ENCODE measurements around the gene AKR1C3. TPM values are rescaled to one million over a fixed set of nuclear protein-coding genes. Genes with fewer than 3 reads are reported as not detected.
A peak's percentile ranks its signal among the peaks of the same experiment; 100 is the strongest.

The AKR1C3 gene
- total and polyA plus RNA-seq, 8 donors = 1.5 to 88.3 (median 2.5) TPM

- intact Hi-C loops (cut with DNase I) = loop anchor here in 1 of 2 donors (10.0 kb wide), 1 partner anchor 236 kb away; no protein-coding TSS in a partner anchor
- no peak for DNase-seq
- H3K27ac ChIP-seq = no peak overlapping the region
- H3K27me3 ChIP-seq = no peaks in the 10 kb centered on the region
- no peak for ATAC-seq
- H3K36me3 ChIP-seq = no peaks in the 10 kb centered on the region
- peaks cover 0 to 4% of the 10 kb centered on the region in 2 donors for H3K4me1 ChIP-seq
- no peaks in the 10 kb centered on the region for H3K9me3 ChIP-seq
- H3K4me3 ChIP-seq = no peak overlapping the region
- TF ChIP-seq CTCF (IDR thresholded peaks at IDR 0.05) = no peak
Observed at GRCh38 chr10:5090551-5090950, 3.7 kb upstream of the AKR1C3 start.

- ATAC-seq = no peak
- intact Hi-C loops (cut with DNase I) = loop anchor here in 1 of 2 donors (10.0 kb wide), 1 partner anchor 236 kb away; no protein-coding TSS in a partner anchor
Observed at GRCh38 chr10:5091196-5091595, 3.0 kb upstream of the AKR1C3 start.

GRCh38 chr10:5092375-5092774 is 1.8 kb upstream of the AKR1C3 start:
- intact Hi-C loops (cut with DNase I) = loop anchor here in 1 of 2 donors (10.0 kb wide), 1 partner anchor 238 kb away; no protein-coding TSS in a partner anchor
- no peak for DNase-seq

More at GRCh38 chr10:5091196-5091595, 3.0 kb upstream of the AKR1C3 start:
- Histone ChIP-seq H3K36me3 (no peaks in the 10 kb centered on the region), H3K27ac (no peak overlapping the region), H3K9me3 (no peaks in the 10 kb centered on the region), H3K27me3 (no peaks in the 10 kb centered on the region), H3K4me3 (no peak overlapping the region), H3K4me1 (peaks cover 0 to 4% of the 10 kb centered on the region in 2 donors)
- no peak for TF ChIP-seq CTCF (IDR thresholded peaks at IDR 0.05)
- no peak for DNase-seq

GRCh38 chr10:5092848-5093790 is 1.1 kb upstream of the AKR1C3 start:
- Histone ChIP-seq H3K36me3 (no peaks in the 10 kb centered on the region), H3K27ac (no peak overlapping the region), H3K4me1 (peaks cover 0 to 4% of the 10 kb centered on the region in 2 donors), H3K4me3 (no peak overlapping the region), H3K9me3 (no peaks in the 10 kb centered on the region), H3K27me3 (no peaks in the 10 kb centered on the region)
- TF ChIP-seq CTCF (IDR thresholded peaks at IDR 0.05) = no peak
- intact Hi-C loops (cut with DNase I) = loop anchor here in 1 of 2 donors (10.0 kb wide), 1 partner anchor 238 kb away; no protein-coding TSS in a partner anchor
- no peak for ATAC-seq
- DNase-seq = no peak

More at GRCh38 chr10:5092375-5092774, 1.8 kb upstream of the AKR1C3 start:
- Histone ChIP-seq H3K9me3 (no peaks in the 10 kb centered on the region), H3K27ac (no peak overlapping the region), H3K4me1 (peaks cover 0 to 4% of the 10 kb centered on the region in 2 donors), H3K4me3 (no peak overlapping the region), H3K27me3 (no peaks in the 10 kb centered on the region), H3K36me3 (no peaks in the 10 kb centered on the region)
- no peak for TF ChIP-seq CTCF (IDR thresholded peaks at IDR 0.05)
- no peak for ATAC-seq

GRCh38 chr10:5095687-5096086 is 1.5 kb downstream of the AKR1C3 start:
- ATAC-seq = no peak
- peaks cover 0 to 4% of the 10 kb centered on the region in 2 donors for H3K4me1 ChIP-seq
- intact Hi-C loops (cut with DNase I) = loop anchor here in 1 of 2 donors (10.0 kb wide), 1 partner anchor 241 kb away; no protein-coding TSS in a partner anchor
- DNase-seq = no peak
- peak overlapping the region in 1 of 2 donors; percentile 37 for H3K4me3 ChIP-seq
- H3K27me3 ChIP-seq = no peaks in the 10 kb centered on the region
- H3K36me3 ChIP-seq = peaks cover 0 to 10% of the 10 kb centered on the region in 2 donors
- no peak for TF ChIP-seq CTCF (IDR thresholded peaks at IDR 0.05)
- no peak overlapping the region for H3K27ac ChIP-seq
- H3K9me3 ChIP-seq = no peaks in the 10 kb centered on the region

Data from left lung (tissue), 10 donors.